HS-27A (cell line): ENCODE measurements around the gene TNFRSF21.
"Not testable (repeated sequence)": the region's sequence is repeated elsewhere in the genome, so short reads cannot be mapped to it uniquely, and the experiment has no call there.

ENCODE experiments used
- DNase-seq: peaks from one replicate; pipeline ENCODE4 v3.0.0-alpha.2; 2012; ENCODE audit warnings: low read depth, missing footprints

TNFRSF21 gene

DNA sequence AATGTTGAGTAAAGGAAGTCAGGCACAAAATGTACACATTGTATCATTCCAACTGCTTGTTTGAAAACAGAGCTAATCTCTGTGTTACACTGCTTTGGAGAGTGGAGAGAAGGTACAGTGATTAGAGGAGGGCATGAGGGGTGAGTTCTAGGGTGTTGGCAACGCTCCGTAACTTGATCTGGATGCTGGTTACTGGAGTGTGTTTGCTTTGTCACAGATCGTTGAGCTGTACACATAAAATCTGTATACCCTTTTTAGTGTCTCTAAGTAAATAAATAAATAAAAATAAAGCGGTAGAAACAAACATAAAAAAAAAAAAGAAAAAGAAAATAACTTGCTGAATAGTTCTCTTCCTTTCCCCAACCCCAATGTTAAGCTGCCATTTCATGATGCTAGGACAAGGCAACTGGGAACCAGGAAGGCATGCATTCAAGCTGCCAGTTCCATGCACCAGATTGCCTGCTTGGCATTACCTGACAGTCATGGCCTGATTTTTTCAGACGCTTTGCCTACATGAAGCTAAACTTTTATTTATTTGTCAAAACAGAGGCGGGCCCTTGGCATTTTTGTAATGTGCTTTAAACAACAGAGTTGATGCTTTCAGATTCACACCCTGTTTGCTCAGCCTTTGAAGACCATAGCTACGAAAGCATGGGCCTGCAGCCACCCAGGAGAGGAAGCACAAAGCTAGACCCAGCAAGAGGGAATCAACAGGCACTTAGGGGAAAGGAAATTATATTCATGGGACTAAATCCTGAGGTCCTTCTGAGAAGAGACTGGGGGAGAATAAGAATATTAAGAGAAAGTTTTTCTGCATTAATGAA is 21.2 kb downstream of the TNFRSF21 start:
- DNase-seq: no peak

DNA sequence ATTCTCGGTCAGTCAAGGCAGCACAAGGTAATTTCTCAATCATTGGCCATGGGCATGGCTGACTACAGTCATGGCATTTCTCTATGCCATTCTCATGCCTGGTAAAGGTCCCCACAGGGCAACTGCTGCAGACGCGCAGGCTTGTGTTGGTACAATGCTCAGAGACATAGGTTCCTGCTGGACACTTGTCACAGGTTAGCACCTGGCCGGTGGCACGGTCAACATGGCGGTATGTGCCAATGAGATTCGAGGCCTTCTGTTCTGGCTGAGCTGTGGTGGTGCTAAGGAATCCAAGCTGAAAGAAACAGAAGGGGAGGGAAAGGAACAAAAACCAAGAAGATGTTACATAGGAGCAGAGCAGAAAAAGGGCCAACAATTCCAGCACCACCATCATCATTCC is 23.4 kb downstream of the TNFRSF21 start:
- no peak for DNase-seq

DNA sequence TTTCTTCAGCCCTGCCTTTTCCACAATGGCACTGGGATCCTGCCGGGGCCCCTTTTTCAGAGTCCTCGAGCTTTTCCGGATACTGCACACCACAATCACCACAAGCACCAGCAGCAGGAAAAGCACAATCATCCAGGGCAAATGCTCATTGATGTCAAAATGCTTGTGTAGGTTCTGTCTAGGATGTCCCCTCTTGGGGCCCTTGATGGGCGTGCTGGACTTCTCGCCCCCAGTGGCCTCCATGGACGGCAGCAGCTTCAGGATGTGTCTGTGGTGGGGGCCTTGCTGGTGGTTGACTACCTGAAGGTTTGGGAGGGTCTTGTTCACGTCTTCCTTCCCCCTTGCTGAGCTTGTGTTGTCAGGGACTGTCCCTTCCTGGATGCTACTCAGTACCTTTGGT is 25.7 kb downstream of the TNFRSF21 start:
- no peak for DNase-seq

DNA sequence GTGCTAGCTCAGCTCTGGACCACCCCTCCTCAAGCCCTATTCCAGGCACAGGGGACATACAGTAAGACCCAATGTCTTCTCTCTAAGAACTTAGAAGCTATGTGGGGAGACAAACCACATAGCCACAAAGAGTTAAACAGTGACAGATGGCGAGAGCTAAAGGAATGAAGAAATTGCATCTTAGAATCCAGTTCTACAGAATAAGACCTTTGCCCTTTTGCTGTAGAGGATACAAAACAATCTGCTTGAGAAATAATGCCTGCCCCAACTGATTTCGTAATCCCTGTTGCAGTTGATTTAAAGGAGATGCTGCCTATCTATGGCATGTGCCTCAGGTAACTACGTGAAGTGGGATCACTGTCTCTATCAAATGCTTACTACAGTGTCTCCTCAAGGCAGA is 31.2 kb downstream of the TNFRSF21 start:
- no peak for DNase-seq

DNA sequence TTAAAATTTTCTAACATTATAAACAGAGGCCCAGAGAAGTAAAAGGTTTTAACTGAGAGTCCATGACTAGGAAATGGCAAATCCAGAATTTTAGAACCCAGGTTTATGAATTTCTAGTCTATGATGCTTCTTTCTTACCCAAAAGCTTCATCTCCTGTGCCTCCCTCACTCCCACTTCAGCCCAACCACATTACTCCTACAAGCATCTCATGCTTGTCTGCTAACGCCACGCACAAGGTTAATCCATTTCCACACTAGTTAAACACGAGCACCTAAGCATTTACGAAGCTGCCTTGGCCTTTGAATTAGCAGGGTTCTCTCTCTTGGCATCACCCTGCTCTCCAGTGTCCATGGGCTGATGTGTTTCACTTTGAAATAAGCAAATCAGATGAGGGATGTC is 32.0 kb downstream of the TNFRSF21 start:
- DNase-seq: no peak

DNA sequence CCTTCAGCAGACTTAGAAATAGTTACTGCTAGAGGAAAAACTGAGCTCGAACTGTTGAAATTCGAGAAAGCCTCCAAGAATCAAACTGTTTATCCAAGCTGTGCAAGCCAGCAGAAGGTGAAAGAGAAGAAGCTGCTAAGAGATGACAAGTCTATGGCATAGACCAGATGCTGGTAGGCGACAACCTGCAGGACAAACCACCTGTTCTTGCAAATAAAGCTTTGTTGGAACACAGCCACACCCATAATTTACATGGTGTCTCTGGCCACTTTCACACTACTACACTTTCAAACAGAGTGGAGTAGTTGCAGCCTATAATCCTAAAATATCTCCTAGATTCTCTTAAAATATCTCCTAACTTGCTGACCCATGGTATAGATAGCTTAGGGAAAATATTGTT is 33.3 kb downstream of the TNFRSF21 start:
- no peak for DNase-seq

DNA sequence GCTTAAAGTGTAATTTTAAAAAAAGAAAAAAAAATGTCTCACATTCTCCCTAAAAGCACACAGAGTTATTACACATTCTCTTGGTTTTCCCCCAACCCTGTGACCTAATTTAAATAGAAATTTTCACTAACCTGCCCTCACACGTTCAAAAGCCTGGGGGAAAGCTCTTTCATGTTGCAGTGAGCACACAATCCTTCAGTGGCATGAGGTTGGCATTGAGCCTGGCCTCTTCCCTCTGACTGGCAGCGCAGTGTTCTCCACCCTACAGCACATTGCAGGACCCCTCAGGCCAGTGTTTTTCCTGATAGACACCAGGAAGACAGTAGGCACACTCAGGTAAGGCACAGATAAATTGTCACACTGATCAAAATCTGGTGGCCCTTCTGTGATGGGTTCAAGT is 34.1 kb downstream of the TNFRSF21 start:
- no peak for DNase-seq

DNA sequence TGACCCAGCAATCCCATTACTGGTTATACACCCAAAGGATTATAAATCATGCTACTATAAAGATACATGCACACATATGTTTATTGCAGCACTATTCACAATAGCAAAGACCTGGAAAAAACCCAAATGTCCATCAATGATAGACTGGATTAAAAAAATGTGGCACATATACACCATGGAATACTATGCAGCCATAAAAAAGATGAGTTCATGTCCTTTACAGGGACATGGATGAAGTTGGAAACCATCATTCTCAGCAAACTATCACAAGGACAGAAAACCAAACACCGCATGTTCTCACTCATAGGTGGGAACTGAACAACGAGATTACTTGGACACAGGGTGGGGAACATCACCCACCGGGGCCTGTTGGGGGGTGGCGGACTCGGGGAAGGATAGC is 34.6 kb downstream of the TNFRSF21 start:
- not testable (repeated sequence) for DNase-seq

DNA sequence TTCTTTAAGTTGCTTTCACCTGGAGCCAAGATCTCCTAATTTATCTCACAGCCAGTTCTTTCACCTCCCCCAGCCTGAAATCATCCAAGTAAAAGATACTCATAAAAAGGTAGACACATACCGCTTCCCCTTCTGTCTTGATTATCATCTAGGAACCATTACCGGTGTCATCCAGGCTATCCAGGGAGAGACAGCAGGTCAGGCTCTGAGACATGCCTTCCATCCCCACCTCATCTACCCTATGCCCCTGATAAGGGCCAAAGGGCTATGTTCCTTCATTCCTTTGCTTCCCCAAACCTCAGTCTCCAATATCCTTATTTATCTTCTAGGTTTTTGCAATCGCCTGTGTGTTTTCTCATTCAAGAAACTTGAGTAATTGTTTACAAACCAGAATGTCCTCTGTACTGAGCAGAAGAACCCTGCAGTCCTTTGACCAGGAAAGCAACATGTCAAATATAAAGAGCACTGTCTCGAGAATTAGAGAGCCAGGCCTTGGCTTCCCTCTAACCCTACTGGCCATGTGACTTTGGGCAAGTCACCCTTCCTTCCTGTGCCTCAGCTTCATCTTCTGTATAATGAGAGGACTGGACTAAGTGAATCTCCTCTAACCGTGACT is 41.0 kb downstream of the TNFRSF21 start:
- no peak for DNase-seq

DNA sequence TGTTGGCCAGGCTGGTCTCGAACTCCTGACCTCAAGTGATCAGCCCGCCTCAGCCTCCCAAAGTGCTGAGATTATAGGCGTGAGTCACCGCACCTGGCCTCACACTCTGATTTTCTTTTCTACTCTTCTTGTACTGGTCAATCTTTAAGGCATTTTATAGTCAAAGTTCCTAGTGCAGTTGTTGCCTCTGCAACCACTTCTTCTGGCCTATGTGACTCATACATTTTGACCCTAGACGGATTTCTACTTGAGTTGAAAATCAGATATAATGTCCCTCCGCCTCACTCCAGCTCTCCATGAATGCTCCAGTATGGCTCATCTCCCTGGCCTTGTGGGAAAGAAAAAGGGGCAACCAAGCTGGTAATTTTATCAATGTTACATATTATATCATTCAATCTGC is 42.4 kb downstream of the TNFRSF21 start:
- no peak for DNase-seq

DNA sequence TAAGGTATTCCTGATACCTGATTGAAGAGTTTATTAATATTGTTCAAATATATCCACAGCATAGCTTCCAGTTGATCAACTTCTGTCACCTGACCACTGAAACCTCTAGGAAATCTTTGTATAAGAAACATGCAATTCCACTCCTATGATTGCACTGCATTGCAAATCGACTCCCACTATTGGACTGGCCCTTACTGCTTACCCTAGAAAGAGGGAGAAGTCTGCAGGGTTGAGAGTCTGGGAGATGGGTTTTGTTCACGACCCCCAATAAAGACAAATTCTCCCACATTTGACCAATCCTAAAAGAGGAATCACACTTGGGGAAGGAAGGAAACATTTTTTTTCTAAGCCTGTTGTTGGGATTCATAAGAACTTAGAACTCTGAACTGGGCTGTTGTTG is 43.7 kb downstream of the TNFRSF21 start:
- DNase-seq: no peak

DNA sequence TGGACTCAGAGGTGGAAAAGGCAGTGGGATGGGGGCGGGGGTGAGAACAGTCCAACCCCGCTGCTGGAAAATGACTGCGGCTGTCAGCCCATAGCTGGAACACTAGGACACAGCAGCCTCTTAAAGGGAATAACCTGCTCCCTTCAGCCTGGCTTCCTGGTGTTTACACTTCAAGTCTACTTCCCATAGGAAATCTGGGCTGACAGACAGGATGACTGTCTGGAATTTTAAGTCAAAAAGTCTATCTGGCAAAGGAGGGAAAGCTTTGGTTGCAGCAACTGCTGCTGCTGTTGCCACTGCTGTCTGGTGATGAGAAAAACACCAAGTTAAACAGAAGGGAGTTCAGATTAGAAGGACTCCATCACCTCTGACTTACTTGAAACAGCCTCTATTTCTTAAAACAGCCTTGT is 44.9 kb downstream of the TNFRSF21 start:
- no peak for DNase-seq

DNA sequence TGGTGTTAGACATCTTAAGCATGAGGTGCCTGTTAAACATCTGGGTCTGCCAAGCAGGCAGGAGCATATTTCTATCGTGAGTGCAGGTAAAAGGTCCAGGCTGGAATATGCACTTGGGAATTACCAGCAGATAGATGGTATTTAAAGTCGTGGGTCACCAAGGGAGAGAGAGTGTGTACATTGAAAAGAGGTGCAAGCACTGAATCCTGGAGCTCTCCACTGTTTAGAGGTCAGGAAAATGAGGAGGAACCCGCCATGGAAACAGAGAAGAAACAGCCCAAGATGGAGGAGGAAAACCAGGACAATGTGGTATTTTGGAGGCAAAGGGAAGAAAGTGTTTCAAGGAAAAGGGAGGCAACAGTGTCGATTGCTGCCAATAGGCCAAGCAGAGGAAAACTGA is 46.4 kb downstream of the TNFRSF21 start:
- DNase-seq: no peak

DNA sequence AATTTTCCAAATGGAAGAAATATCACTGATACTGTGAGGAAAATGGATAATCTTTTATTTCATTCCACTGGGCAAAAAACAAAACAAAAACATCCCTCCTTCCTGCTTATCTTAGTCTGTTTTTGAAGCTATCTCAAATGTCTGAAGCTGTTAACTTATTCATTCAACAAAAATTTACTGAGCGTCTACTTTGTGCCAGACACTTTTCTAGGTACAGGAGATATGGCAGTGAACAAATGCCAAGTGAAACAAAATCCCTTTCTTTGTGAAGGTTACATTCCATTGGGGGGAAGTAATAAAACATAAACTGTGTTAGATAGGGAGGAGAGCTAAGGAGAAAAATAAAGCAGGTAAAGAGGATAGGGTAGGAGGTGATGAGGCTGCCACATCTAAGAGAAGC is 47.5 kb downstream of the TNFRSF21 start:
- no peak for DNase-seq

DNA sequence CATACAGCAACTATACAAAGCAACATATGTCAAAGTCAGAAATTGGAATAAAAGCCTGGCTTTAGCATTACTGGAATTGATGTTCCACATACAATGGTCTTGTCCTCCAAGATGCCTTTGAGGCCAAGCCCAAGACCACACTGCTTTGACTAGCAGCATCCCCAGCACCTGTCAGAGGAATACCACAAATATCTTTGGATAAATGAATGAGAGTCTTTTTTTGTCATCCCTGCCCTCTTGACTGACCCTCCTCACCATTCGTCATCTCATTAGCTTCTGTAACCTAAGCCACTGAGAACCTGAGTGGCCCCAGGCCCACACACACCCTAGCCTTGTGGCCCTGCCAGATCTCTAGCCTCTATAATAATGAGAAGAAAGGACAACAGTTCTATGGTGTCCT is 48.5 kb downstream of the TNFRSF21 start:
- DNase-seq: no peak

DNA sequence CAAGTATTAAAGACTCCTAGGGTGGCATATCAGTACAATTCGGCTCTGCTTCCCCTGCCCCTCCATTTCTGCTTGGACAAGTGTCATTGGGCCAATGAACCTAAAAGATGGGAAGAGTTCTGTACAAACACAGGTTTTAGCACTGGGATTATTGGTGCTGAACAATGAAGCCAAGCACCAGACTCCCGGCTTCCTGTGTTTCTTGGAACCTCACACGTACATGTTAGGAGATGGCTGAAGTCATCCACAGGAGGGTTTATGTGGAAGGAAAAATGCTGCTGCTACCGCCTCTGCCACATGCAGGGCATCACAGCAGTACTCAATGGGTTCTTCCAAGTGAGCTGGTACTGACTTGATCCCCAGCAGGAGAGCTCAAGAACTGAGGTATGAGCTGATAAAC is 49.7 kb downstream of the TNFRSF21 start:
- no peak for DNase-seq

DNA sequence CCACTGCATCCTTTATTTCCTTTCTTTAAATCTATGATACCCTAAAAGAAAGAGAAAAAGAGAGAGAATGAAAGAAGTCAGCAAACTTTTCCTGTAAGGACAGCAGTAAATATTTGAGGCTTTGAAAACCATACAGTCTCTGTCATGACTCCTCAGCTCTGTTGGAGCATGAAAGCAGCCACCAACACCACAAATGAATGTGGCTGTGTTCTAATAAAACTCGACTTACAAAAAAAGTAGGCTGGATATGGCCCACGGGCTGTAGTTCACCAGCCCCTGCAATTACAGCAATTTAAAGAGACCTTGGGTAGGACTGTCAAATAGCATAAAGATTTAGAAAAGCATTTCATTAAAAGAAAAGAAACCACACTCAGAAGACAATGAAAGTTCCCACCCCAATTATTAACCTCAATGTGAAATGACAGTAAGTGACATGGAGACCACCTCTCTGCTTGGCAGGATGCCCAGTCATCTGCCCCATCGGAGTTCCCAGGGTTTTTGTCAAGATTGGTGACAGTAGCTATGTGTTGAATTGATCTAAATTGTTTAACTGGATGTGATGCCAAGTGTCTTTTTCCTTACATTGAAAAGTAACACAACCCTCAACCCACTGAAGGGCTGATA is 50.9 kb downstream of the TNFRSF21 start:
- no peak for DNase-seq

DNA sequence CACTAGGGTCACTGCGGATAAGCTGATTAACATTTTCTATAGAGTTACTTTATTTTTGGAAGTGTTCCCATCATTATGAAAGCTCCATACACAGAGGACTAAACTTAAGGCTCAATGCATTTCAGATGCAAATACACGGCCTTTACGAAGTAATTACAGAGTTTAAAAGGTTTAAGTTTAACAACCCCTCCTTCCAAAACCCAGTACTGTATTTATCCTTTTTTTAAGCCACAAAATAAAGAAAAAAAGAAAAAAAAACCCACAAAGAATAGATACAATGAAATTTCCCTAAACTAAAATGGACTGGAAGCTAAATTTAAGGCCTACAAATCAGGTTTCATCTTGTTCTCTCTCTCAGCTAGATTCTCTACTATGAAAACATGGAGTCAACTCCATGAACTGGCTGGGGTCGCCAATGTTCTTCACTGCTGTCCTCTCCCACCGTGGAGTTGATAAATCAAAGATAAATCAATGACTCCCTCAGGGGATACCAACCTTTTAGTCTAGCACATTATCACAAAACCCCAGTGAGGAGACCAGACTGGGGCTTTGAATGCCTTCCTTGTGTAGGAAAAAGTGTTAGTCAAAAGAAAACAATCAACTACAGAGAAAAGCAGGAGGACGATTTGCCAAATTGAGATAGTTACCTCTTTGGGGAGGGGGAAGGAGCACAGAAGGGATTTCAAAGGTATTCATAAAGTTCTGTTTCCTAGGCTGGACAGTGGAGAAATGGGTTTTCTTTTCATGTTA is 52.5 kb downstream of the TNFRSF21 start:
- no peak for DNase-seq

DNA sequence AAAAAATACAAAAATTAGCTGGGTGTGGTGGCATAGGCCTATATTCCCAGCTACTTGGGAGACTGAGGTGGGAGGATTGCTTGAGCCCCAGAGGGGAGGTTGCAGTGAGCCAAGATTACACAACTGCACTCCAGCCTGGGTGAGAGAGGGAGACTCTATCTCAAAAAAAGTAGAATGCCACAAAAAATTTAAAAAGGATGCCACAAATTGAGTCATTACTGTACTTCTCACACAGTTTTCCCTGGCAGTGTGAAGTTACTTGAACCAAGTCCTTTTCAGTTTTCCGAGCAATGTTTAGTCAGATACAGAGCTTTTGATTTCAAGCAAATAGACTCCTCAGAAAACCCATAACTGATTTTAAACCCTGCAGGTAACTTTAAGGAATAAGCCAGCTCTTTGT is 53.3 kb downstream of the TNFRSF21 start:
- no peak for DNase-seq

DNA sequence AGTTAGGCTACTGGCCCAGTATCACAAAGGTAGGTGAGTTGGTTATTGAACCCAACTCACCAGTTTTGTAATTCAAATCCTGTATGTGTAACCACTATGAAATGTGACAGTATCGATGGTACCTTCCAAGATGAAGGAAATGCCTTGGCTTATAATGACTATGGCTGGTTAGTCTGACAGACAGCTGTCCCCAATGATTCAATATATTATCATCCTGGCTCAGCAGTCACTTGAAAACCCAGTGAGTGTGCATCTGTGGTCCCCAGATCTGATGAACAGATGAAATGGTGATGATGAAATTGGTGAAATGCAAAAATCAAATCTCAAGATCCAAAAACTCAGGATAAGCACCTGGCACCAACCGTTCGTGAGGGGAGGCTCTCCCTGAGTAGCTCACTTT is 54.8 kb downstream of the TNFRSF21 start:
- no peak for DNase-seq

DNA sequence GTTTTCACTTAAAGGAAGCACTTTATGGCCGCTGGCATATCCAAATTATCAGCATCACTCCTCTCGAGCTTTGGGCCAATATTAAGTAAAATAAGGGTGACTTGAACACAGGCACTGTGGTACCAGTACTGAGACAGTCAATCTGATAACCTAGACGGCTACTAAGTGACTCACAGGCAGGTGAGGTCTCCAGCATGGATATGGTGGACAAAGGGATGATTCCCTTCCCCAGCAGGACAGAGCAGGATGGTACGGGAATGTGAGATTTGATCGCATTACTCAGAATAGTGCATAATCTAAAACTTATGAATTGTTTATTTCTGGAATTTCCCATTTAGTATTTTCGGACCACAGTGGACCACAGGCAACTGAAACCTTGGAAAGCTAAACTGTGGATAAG is 55.7 kb downstream of the TNFRSF21 start:
- DNase-seq: no peak

DNA sequence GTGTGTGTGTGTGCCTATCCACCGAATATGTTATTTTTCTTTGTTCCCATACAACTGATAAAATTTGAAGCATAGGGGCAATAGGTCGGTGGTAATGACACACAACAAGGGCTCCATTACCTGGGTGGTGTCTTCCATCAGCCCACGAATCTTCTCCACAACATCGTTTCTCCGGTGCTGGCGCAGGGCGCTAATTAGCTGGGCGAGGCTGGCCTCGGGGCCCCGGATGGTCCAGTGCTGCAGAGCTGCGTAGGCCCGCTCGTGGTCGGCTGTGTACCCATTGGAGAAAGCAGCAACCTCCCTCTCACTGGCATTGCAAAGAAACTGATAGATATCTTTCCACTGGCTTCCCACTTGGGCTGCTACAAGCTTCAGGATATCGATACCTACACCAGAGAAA is 56.6 kb downstream of the TNFRSF21 start:
- DNase-seq: no peak

DNA sequence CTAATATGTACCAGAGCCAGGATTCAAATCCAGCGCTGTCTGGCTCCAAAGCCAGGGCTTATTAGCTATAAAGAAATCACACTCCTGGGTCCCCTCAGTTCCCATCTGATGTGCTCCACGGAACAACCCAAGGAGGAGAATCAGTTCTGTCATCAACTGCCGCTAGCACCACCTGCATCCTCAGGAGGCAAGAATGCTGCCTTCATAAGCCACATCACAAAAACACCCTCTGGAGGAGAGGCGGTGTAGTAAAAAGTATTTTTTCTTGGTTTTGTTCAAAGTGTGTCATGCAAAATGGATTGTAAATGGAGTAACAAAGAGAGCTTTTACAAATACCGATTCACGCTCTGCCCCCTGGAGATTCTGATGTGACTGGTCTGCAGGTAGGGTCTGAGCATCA is 57.1 kb downstream of the TNFRSF21 start:
- DNase-seq: no peak
